AG09319 (cell line): ENCODE measurements around the gene OMD.

Experiments
- DNase-seq: peaks from one replicate; pipeline ENCODE4 v3.0.0-alpha.2; 2010; ENCODE audit warnings: low read depth; ENCODE audit errors: extremely low read depth
- CTCF ChIP-seq: IDR thresholded peaks from 2 replicates; pipeline ENCODE4 v1.5.1; 2011; ENCODE audit warnings: low read depth, mild to moderate bottlenecking, inconsistent platforms, low read length, moderate library complexity

OMD gene

GRCh38 chr9:92373167-92373566 lies 51.1 kb downstream of the OMD start:
- no peak for DNase-seq
- no peak for TF ChIP-seq CTCF

GRCh38 chr9:92369075-92369474 lies 55.2 kb downstream of the OMD start:
- TF ChIP-seq CTCF = no peak
- DNase-seq = no peak
